Endometrium (tissue), 2 donors: ENCODE results near the gene FUBP3.
"Not testable (repeated sequence)": the region's sequence is repeated elsewhere in the genome, so short reads cannot be mapped to it uniquely, and the experiment has no call there.

ENCODE experiments used
- FAIRE-seq: peaks from 2 replicates; lab custom pipeline; 2012; peaks lifted over from hg19 to GRCh38; lab: Jason Lieb, UNC
- donor health status: control.
- donor health status: control.

The FUBP3 gene

GRCh38 chr9:130556396-130557076, 22.8 kb upstream of the FUBP3 start:
- no peak for FAIRE-seq

- no peak for FAIRE-seq
These were observed 22.3 kb upstream of the FUBP3 start for GRCh38 chr9:130557077-130557468.

- FAIRE-seq: no peak
These were observed 18.3 kb upstream of the FUBP3 start for GRCh38 chr9:130561056-130561455.

- not testable (repeated sequence) for FAIRE-seq
These were observed 16.9 kb upstream of the FUBP3 start for GRCh38 chr9:130562525-130562924.

- FAIRE-seq: no peak
These were observed 15.6 kb upstream of the FUBP3 start for GRCh38 chr9:130563797-130564196.

GRCh38 chr9:130565792-130566191, 13.6 kb upstream of the FUBP3 start:
- FAIRE-seq: no peak

GRCh38 chr9:130570208-130570607, 9.2 kb upstream of the FUBP3 start:
- no peak for FAIRE-seq

- no peak for FAIRE-seq
These were observed 3.9 kb upstream of the FUBP3 start for GRCh38 chr9:130575514-130575913.

GRCh38 chr9:130576176-130576575, 3.2 kb upstream of the FUBP3 start:
- FAIRE-seq: no peak

GRCh38 chr9:130579738-130580463, 524 bp downstream of the FUBP3 start:
- FAIRE-seq: no peak

GRCh38 chr9:130581766-130582165, 2.4 kb downstream of the FUBP3 start:
- no peak for FAIRE-seq

- no peak for FAIRE-seq
These were observed 3.9 kb downstream of the FUBP3 start for GRCh38 chr9:130583271-130583670.

GRCh38 chr9:130587921-130588320, 8.5 kb downstream of the FUBP3 start:
- no peak for FAIRE-seq

- FAIRE-seq: no peak
These were observed 9.0 kb downstream of the FUBP3 start for GRCh38 chr9:130588416-130588815.

- FAIRE-seq: no peak
These were observed 10.4 kb downstream of the FUBP3 start for GRCh38 chr9:130589754-130590153.

GRCh38 chr9:130590305-130590704, 10.9 kb downstream of the FUBP3 start:
- no peak for FAIRE-seq

GRCh38 chr9:130593020-130593419, 13.6 kb downstream of the FUBP3 start:
- FAIRE-seq: no peak

GRCh38 chr9:130597228-130597627, 17.9 kb downstream of the FUBP3 start:
- no peak for FAIRE-seq

GRCh38 chr9:130598188-130598587, 18.8 kb downstream of the FUBP3 start:
- FAIRE-seq: no peak

GRCh38 chr9:130599625-130600024, 20.2 kb downstream of the FUBP3 start:
- FAIRE-seq: no peak

GRCh38 chr9:130601100-130601499, 21.7 kb downstream of the FUBP3 start:
- no peak for FAIRE-seq

- no peak for FAIRE-seq
These were observed 24.9 kb downstream of the FUBP3 start for GRCh38 chr9:130604295-130604694.

- FAIRE-seq: no peak
These were observed 27.7 kb downstream of the FUBP3 start for GRCh38 chr9:130606887-130607600.
